Measurements from ENCODE around the gene NPBWR2.

The NPBWR2 gene

DNA sequence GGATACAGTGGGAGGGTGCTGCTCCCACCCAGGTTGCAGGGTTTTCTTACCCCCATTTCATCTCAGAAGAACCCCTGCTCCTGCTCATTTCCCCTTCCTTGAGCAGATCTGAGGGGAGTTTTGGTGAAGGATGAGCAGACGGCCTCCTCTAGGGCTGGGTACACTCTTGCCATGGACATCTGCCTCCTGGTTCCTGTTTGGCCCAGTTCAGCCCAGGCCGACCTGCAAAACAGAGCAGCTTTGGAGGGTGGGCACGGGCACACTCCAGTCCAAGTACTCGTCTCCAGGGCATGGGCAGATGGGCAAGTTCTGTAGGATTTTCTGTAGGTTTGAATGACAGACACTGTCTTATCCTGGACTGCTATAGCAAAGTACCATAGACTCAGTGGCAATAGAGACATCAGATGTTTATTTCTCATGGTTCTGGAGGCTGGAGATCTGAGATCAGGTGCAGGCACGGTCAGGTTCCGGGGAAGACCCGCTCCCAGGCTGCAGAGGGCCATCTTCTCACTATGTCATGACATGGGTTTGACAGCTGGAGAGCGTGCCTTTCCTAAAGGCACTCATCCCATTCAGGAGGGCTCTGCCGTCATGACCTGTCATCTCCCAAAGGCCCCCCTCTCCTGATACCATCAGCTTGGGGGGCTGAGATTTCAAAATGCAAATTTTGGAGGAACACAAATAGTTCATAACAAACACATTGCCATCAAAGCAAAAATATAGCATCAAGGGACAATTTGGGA lies 6.2 kb downstream of the NPBWR2 start:
- H3K36me3 ChIP-seq (ENCODE audit: insufficient read depth, low read length) = no peaks in the 10 kb centered on the region
- no peaks in the 10 kb centered on the region for H3K27me3 ChIP-seq (ENCODE audit: insufficient read depth, low read length)
- H3K9me2 ChIP-seq (ENCODE audit: low read depth, low read length) = no peaks in the 10 kb centered on the region
- H2AFZ ChIP-seq (ENCODE audit: low read length) = no peak overlapping the region
- H3F3A ChIP-seq (ENCODE audit: insufficient read depth, low read length) = no peaks in the 10 kb centered on the region
- peaks cover 40% of the 10 kb centered on the region for H3K4me1 ChIP-seq (ENCODE audit: insufficient read depth, low read length, severe bottlenecking)
- H3K9ac ChIP-seq (ENCODE audit: low read length) = peak overlapping the region; percentile 4; the same call in 1 of the 2 replicates
- peak overlapping the region; percentile 74 for H3K27ac ChIP-seq (ENCODE audit: low read depth, low read length, poor library complexity, severe bottlenecking)
- H3K79me2 ChIP-seq (ENCODE audit: insufficient read depth, low read length) = no peaks in the 10 kb centered on the region
- no peaks in the 10 kb centered on the region for H3K9me3 ChIP-seq (ENCODE audit: low read length)
- H3K4me3 ChIP-seq (ENCODE audit: low read depth, low read length, poor library complexity, severe bottlenecking) = peak overlapping the region; percentile 55
- TF ChIP-seq EZH2 (IDR thresholded peaks at IDR 0.05; ENCODE audit: borderline replicate concordance, low read length) = no peak
- no peak for TF ChIP-seq CTCF (IDR thresholded peaks at IDR 0.05; ENCODE audit: low read length)
- H3K4me2 ChIP-seq (ENCODE audit: low read length) = peak overlapping the region; percentile 71; the same call in 1 of the 2 replicates
- H4K20me1 ChIP-seq (ENCODE audit: insufficient read depth, low read length) = no peaks in the 10 kb centered on the region

DNA sequence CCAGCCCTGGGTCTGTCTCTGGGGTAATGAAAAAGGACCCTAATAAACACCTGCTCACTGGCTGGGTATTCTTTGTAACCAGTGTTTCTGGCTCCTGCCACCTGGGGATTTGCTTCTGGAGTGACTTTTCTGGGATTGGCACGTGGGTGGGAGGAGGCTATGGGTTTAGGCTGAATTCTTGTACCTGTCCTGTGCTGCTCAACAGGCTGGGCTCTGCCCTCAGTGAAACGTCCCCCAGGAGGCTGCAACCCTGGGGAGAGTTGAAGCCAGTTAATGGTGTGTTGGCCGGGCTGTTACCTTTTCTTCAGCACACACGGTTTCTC lies 6.8 kb downstream of the NPBWR2 start:
- Histone ChIP-seq H2AFZ (ENCODE audit: low read length) (no peak overlapping the region), H3F3A (ENCODE audit: insufficient read depth, low read length) (no peaks in the 10 kb centered on the region), H3K27ac (ENCODE audit: low read depth, low read length, poor library complexity, severe bottlenecking) (peak overlapping the region; percentile 74), H4K20me1 (ENCODE audit: insufficient read depth, low read length) (no peaks in the 10 kb centered on the region), H3K9ac (ENCODE audit: low read length) (peak overlapping the region; percentile 4; the same call in 1 of the 2 replicates), H3K9me3 (ENCODE audit: low read length) (no peaks in the 10 kb centered on the region), H3K9me2 (ENCODE audit: low read depth, low read length) (no peaks in the 10 kb centered on the region), H3K79me2 (ENCODE audit: insufficient read depth, low read length) (no peaks in the 10 kb centered on the region), H3K36me3 (ENCODE audit: insufficient read depth, low read length) (no peaks in the 10 kb centered on the region), H3K4me1 (ENCODE audit: insufficient read depth, low read length, severe bottlenecking) (peaks cover 40% of the 10 kb centered on the region), H3K27me3 (ENCODE audit: insufficient read depth, low read length) (no peaks in the 10 kb centered on the region), H3K4me2 (ENCODE audit: low read length) (peak overlapping the region; percentile 25; the same call in 1 of the 2 replicates), H3K4me3 (ENCODE audit: low read depth, low read length, poor library complexity, severe bottlenecking) (no peak overlapping the region)
- TF ChIP-seq EZH2 (IDR thresholded peaks at IDR 0.05; ENCODE audit: borderline replicate concordance, low read length) = no peak
- TF ChIP-seq CTCF (IDR thresholded peaks at IDR 0.05; ENCODE audit: low read length) = no peak

DNA sequence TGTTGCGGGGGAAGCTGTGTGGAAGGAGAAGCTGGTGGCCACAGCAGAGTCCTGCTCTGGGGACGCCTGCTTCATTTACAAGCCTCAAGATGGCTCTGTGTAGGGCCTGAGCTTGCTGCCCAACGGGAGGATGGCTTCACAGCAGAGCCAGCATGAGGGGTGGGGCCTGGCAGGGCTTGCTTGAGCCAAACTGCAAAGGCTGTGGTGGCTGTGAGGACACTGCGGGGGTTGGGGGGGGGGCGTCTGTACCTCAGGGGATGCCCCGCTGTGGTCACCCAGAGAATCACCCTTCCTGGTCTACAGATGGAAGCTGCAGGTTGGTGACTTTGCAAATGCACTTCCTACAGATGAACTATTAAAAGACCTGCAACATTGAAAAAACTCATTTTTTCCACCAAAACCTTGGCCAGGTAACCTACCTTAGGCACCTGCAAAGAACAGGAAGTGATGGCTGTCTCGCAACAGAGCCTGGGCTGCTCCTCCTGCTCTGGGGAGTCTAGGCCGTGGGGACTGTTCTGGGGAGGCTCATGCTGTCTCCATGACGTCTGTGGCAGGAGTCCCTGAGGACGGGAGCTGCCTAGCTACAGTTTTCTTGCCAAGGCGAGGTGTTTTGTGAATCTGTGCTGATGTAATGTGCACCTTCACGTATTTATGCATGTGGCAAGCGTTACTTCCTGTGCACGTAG lies 7.3 kb downstream of the NPBWR2 start:
- Histone ChIP-seq H3K9ac (ENCODE audit: low read length) (no peak overlapping the region; the same call in 1 of the 2 replicates), H3K27me3 (ENCODE audit: insufficient read depth, low read length) (no peaks in the 10 kb centered on the region), H3K27ac (ENCODE audit: low read depth, low read length, poor library complexity, severe bottlenecking) (peak overlapping the region; percentile 74), H3K79me2 (ENCODE audit: insufficient read depth, low read length) (no peaks in the 10 kb centered on the region), H3K9me2 (ENCODE audit: low read depth, low read length) (no peaks in the 10 kb centered on the region), H3K4me2 (ENCODE audit: low read length) (peak overlapping the region; percentile 25; the same call in 1 of the 2 replicates), H3K36me3 (ENCODE audit: insufficient read depth, low read length) (no peaks in the 10 kb centered on the region), H2AFZ (ENCODE audit: low read length) (no peak overlapping the region), H3K4me1 (ENCODE audit: insufficient read depth, low read length, severe bottlenecking) (peaks cover 40% of the 10 kb centered on the region), H3F3A (ENCODE audit: insufficient read depth, low read length) (no peaks in the 10 kb centered on the region), H3K9me3 (ENCODE audit: low read length) (no peaks in the 10 kb centered on the region), H4K20me1 (ENCODE audit: insufficient read depth, low read length) (no peaks in the 10 kb centered on the region), H3K4me3 (ENCODE audit: low read depth, low read length, poor library complexity, severe bottlenecking) (no peak overlapping the region)
- TF ChIP-seq CTCF (IDR thresholded peaks at IDR 0.05; ENCODE audit: low read length) = no peak
- no peak for TF ChIP-seq EZH2 (IDR thresholded peaks at IDR 0.05; ENCODE audit: borderline replicate concordance, low read length)
